ENCODE results near the gene RBM28. TPM values are rescaled to one million over a fixed set of nuclear protein-coding genes. Genes with fewer than 3 reads are reported as not detected.

Gene RBM28, protein sequence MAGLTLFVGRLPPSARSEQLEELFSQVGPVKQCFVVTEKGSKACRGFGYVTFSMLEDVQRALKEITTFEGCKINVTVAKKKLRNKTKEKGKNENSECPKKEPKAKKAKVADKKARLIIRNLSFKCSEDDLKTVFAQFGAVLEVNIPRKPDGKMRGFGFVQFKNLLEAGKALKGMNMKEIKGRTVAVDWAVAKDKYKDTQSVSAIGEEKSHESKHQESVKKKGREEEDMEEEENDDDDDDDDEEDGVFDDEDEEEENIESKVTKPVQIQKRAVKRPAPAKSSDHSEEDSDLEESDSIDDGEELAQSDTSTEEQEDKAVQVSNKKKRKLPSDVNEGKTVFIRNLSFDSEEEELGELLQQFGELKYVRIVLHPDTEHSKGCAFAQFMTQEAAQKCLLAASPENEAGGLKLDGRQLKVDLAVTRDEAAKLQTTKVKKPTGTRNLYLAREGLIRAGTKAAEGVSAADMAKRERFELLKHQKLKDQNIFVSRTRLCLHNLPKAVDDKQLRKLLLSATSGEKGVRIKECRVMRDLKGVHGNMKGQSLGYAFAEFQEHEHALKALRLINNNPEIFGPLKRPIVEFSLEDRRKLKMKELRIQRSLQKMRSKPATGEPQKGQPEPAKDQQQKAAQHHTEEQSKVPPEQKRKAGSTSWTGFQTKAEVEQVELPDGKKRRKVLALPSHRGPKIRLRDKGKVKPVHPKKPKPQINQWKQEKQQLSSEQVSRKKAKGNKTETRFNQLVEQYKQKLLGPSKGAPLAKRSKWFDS
- 45.7 and 45.9 TPM in 2 replicates for total RNA-seq

DNA sequence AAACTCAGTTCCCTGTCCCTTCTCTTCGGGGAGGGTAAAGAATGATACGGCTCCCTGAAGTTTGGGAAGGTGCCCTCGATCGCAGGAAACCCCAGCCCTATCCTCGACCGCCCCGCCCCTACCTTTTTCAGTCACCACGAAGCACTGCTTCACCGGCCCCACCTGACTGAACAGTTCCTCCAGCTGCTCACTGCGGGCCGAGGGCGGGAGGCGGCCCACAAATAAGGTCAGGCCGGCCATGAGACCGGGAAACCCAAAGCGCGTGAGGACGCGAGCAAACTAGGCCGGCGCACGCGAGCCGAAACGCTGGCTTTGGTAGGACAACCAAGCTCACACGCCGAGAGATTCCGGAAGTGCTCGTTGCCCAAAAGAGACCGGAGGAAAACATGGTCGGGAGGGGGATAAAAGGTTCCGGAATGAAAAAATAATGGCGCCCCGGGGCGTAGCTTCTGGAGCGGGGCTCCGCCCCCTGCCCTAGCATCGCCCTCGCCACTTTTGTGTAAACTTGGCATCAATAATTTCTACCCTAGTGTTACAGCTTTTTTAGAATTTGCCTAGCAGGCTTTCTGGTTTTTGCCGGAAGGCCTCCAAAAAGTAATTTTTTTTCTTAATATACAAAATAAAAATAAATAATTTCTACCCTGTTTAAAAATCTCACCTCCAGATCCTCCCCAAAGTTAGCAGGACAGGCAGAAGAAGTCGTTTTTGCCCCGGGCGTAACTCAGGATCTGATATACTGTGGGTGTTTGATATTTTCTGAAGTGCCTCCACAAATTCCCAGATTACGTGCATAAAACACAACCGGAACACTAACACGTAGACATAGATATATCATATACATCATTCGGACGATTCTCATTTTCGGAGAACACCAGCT is at the start of gene RBM28:
Gene RBM28, minus strand, starts transcription at position 355 of the 877 bp plus-strand sequence. Its CDS starts 115 bp downstream, at position 240.
- intact Hi-C loops (cut with micrococcal nuclease), result loop anchor here (5.0 kb wide), 1 partner anchor 64 kb away; the partner anchor contains the start of gene IMPDH1

DNA sequence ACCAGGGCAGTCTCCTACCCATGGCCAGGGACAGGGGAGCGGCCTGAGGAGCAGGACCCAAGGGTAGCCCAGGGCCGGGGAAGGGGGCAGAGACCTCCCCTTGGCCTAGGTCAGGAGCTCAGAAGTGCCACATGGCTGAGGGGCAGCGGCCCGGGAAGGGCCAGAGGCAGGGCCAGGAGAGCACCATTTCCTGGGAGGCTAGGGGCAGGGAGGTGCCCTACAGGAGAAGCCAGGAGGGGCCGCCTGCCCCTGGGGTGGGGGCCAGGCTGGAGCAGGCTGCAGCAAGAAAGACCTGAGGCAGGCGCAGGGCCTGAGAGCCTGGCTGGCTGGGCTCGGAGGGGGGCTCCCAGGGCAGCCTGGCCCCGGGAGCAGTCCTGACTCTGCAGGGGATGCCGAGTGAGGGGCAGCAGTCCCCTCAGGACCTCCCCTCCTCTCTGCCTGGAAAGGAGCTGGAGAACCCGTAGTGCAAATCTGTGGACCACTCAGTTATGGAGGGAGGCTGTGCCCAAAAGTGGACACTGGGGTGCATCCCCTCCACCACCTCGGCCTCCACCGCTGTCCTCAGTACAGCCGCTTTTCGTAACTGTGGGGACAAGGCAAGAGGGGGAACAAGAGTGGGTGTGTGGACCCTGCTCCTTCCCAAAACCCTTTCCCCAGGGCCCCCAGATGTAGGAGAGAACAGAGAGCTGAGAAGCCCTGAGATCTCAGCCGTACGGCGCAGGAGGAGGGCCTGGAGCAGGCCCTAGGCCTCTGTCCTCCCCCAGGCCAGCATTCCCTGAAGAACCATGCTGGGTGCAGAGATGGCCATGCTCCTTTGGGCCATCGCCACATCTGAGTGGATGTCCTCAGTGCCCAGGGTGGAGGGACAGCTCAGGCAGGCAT is 49.0 kb upstream of the RBM28 start:
- intact Hi-C loops (cut with micrococcal nuclease), result no loop called here

DNA sequence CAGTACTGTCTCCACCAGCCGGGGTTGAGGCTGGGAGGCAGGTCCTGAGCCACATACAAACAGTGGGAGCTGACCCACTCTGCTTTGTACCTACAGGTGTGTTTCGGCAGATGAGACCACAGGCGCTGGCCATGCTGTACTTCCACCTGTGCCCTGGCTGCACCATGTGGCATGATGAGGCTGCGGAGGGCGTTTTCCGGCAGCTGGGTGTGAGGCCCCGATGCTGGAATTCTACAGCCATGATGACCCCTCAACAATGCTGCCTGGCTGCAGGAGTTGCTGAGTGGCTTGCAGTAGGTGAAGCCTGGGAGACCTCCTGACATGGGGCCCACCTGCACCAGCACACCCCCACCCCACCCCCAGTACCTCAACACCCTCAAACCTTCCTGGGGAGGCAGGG is 48.1 kb upstream of the RBM28 start:
- intact Hi-C loops (cut with micrococcal nuclease), result no loop called here

DNA sequence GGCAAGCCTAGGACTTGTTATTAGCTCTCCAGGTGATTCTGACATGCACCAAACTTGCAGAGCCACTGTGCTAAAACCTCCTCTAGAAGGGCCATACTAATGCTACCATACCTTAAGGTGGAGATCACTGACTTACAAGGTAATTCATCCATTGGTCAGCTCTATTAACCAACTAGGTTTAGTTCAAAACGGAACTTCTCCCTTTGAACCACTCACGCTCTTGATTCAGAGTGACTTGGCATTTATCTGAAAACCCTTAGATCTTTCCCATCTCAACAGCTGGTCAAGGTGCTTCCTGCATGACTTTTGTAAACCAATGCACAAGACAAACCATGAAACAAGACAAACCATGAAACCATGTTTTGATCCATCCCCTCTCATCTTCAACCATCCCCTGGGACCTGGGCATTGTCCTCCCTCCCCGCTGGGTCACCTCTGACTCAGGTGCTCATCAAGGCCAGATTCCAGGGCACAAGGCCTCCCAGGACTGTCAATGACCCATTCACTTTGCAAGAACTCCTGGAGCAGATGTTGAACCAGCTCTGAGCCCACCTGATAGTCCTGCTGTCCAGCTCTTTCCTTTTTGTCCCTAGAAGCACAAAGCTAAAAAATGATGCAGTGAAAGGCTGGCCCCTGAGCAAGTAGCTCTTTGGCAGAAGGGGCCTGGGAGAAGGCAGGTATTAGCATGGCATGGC is 47.3 kb upstream of the RBM28 start:
- intact Hi-C loops (cut with micrococcal nuclease), result no loop called here

DNA sequence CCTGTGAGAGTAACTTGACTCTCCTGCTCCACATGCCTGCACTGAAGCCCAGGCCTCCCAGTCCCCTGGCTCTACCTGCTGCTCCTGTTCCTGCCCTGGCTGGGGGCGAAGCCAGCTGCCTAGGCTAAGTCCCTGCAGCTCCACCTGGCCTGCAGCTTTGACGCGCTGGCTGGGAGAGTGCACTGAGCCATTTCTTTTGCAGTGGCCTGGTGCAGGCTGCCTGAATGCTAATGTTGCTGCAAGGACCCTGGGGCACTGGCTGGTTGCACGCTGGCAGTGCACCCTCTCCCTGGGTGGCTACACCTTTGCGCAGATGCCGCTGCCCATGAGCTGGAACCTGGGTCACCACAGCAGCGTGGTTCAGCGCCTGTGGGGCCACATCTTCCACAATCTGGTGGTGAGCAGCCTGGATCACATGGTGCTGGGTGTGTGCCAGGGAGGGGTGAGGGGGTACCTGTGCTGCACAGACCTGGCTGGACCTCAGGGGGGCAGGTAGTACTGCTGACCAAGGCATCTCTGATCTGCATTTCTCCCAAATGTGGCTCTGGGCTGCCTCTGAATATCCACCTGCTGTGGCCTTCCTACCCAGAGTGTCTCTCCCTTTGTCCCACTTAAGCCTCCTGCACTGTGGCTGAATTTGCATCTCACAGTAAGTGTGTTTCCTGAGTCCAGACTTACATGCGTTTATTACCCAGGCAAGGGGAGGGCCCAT is 46.1 kb upstream of the RBM28 start:
- intact Hi-C loops (cut with micrococcal nuclease), result loop anchor here (5.0 kb wide), 1 partner anchor 38 kb away; no protein-coding TSS in a partner anchor

DNA sequence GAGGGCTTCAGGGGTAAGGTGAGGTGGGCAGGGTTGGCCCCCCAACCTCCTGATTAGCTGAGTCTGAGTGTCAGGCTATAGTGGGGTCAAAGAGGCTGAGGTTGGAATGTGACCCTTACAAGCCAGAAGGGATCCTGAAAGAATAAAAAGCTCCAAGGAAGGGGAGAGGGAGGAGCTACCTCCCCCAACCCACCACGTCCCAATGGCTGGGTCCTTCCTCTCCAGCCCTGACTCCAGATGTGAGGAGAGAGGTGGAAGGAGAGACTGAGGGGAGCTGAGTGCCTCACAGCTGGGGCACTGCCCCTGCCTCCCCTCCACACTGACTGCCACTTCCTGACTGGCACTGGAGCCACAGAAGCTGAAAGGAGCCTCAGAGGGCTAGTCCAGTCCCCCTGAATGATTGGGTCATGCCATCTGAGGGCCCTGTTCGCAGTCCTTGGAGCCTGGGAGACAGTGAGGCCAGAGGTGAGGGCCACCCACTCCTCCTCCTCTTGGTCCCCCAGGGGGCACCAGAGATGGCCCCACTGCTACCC is 45.4 kb upstream of the RBM28 start:
- intact Hi-C loops (cut with micrococcal nuclease), result loop anchor here (5.0 kb wide), 1 partner anchor 38 kb away; no protein-coding TSS in a partner anchor

DNA sequence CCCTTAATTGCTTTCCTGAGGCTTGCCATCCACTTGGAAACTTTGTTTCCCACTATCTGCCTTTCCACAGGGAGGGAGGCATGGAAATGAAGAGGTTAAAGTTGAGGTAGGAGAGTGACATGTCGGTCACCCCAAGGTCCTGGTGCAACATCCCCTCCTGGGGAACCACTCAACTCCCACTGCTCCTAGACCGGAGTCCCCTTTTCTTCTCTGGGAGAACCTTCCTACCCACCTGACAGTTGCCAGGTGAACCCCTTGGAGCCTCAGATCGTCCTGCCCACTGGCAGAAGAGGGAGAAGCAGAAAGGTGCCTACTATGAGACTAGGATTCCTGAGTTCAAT is 44.4 kb upstream of the RBM28 start:
- intact Hi-C loops (cut with micrococcal nuclease), result loop anchor here (5.0 kb wide), 1 partner anchor 39 kb away; no protein-coding TSS in a partner anchor

DNA sequence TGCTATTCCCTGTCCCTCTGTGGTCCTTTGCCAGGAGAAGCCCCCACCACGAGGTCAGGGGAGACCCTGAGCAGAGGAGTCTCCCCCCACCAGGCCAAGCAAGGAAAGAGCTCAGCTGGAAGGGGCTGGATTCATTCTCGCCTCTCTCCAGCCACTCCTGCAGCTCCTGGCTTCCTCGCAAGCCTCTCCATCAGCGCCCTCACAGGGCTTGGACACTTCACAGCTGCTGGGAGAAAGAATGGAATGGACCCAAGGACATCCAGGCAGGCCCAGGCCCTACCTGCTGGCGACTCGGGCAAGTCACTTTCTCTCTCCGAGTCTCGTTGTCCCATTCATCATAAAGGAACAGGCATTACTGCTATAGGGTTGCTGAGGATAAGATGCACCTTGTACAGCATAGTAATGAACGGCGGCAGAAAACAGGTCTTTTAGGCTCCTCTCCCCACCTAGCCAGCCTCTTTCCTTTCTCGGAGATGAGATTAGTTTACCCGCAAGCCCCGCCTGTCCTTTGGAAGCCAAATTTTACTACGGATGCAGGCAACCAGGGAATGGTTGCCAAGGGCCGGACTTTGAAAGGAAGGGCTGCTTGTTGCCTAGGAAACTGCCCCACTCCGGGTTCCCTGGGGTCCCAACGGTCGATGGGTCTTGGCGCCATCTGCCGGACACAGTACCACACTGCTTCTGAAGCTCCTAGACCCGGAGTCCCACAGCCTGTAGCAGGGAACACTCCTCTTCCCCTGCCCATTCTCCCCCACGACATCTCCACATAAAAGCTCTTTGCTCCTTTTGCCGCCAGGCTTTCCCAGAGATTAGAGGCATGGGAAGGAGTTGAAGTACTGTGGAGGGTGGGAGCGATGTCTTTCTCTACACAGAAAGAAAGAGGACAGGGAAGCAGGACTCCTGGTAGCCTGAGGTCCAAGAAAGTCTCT is 43.8 kb upstream of the RBM28 start:
- intact Hi-C loops (cut with micrococcal nuclease), result loop anchor here (1.0 to 5.0 kb wide), 2 partner anchors 40 kb away; no protein-coding TSS in a partner anchor

DNA sequence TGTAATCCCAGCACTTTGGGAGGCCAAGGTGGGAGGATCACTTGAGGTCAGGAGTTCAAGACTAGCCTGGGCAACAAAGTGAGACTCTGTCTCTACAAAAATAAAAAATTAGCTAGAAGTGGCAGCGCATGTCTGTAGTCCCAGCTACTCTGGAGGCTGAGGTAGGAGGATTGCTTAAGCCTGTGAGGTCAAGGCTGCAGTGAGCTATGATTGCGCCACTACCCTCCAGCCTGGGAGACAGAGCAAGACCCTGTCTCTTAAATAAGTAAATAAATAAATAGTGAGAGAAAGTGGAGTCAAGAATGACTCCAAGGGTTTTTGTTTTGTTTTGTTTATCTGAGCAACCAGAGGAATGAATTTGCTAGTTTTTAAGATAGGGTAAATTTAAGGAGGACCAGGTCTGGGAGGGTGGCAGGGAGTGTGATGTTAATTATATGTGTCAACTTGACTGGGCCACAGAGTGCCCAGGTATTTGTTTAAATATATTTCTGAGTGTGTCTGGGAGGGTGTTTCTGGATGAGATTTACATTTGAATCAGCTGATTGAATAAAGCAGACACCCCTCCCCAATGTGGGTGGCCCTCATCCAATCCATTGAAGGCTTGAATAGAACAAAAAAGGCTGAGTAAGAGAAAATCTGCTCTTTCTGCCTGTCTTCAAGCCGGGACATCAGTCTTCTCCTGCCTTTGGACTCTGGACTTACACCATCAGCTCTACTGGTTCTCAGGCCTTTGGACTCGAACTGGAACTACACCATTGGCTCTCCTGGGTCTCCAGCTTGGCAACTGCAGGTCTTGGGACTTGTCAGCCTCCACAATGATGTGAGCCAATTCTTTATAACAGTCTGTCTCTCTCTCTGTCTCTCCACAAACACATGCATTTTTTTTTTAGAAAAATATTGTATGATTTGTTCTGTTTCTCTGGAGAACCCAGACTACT is 42.5 kb upstream of the RBM28 start:
- intact Hi-C loops (cut with micrococcal nuclease), result loop anchor here (5.0 kb wide), 1 partner anchor 41 kb away; no protein-coding TSS in a partner anchor

DNA sequence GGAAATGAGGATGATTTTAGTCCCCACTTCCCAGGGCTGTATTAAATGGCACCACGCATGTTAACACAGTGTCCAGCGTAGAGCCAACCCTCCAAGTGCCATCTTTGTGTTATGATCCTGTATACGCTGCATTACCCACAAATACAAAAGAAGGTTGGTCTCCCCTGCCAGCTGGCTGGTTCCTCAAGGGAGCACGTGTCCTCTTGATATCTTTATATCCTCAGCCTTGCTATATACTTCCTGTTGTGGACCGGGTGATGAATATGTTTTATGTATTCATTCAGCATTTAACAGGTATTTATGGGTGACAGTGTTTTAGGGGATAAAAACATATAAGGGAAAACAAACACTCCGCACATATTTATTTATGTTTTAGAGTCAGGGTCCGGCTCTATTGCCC is 41.0 kb upstream of the RBM28 start:
- intact Hi-C loops (cut with micrococcal nuclease), result loop anchor here (5.0 kb wide), 1 partner anchor 43 kb away; no protein-coding TSS in a partner anchor

DNA sequence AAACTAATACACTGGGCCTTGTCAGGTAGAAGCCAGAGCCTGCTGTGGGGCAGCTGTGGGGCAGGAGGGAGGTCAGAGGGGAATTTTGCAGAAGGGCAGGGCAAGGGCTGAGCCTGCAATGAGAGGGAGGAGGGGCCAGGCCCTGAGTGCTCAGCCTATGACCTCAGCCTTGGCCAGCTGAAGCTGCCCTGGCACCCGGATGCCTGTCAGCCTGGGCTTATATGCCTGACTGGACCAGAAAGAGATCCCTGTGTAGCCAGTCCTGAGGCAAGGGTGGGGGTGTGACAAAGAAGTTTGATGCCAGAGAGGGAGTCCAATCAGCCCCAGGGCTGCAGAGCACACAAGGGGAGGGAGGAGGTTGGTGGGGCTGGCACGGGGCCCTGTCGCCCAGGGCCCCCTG is 40.1 kb upstream of the RBM28 start:
- intact Hi-C loops (cut with micrococcal nuclease), result no loop called here

DNA sequence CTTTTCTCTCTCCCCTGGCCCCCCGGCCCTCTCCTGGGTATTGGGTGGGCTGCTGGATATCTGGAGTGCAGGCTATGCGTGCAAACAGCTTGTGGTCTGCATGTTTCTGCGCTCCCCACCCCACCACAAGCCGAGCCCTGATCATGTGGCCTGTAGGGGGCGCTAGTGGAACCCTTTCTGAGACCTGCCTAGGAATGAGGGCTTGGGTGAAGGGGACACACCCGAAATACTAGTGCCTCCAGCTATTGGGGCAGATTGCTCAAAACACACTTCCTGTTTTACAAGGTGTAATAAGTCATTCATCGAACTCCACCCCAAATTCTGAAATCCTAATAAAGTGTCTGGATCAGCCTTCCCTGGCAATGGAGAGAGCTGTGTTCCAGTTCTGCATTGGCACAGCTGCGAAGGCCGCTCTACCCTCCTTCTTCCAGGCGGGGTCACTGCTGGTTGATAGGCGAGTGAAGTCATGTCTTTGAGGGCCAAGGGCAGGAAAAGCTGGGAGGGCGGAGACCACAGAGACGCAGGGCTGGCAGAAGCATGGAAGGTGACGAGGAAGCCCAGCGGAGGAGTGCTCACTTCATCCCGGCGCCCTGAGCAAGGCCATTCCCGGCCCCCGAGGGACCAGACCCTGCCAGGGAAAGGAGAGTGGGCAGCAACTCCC is 37.6 kb upstream of the RBM28 start:
- intact Hi-C loops (cut with micrococcal nuclease), result no loop called here

DNA sequence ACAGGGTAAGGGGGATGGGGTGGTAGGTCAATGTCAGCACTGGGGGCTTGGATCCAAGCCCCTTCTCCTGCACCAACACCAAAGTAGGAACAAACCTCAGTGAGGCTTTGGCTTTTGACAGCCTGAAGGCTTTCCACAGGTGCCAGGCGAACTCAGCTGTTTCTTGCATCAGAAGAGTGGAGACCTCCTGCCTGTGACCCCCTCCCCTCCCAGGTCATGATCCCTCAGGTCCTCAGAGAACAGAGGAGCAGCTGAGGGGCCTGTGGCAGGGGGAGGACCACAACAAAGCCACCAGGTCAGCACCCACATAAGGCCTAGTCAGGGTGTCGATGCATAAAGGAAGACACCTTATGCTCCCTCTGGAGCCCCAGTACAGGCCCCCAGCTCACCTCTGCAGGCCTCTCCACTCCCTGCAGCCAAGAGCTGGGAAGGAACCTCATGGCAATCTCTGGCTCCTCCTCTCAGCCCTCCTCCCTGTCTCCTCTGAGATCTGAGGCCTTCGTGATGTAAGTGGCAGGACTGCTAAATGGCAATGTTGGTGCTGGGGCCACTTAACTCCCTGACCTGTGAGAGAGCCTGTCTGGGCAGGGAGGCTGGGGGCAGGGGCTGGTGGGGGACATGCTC is 36.9 kb upstream of the RBM28 start:
- intact Hi-C loops (cut with micrococcal nuclease), result no loop called here

DNA sequence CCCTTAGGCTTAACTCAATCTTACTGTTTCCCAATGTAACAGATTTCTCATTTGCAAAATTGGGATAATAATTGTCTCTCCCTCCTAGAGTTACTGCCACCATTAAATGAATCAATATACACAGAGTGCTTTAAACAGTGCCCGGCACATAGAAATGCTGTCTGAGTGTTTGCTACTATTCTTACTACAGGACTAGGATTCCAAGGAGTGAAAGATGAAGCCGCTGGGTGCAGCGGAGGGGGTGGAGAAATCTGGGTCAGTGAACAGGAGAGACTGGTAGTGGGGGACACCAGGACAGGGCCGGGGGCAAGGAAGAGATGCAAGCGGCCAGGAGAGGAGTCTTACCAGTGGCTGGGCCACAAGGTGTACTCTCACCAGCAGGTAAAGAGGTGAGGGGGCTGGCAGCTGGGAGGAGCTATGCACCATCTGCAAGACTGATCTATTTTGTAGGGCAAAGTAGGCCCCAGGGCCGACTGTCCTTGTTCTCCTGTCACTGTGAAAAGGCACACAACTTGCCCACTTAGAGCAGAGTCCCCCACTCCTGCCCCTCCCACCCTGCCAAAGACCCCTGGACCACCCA is 36.3 kb upstream of the RBM28 start:
- intact Hi-C loops (cut with micrococcal nuclease), result no loop called here

DNA sequence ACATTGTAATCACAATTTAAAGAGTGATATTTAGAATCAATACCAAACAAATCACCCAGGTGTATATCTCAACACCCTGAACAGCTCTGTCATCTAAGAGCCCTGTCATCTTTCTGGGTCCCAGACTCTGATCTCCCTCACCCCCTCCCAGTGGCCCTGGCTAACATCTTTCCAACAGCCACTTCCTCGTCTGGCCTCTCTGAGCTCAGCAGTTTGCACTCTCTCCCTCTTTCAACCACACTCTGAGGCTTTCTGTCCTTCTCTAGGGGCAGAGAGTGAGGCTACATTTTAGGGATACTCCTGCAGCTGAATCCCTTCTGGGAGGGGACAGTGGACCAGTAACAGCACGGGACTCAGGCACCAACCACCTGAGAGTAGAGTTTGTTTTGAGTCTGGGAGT is 34.9 kb upstream of the RBM28 start:
- intact Hi-C loops (cut with micrococcal nuclease), result no loop called here

Data from T-helper 2 cell treated with Interferon-gamma antibody and Interleukin-4, amounts not matched to agents 100 ng/mL and 5 ng/mL, for 36 hours (primary cell).